Activated naive CD4-positive, alpha-beta T cell treated with anti-CD3 and anti-CD28 coated beads, Interleukin-2, amount 10 ng/mL, durations not matched to agents 7 days and 5 days (primary cell): ENCODE results near the gene RABGAP1.

Source experiments
- CTCF ChIA-PET: fragments of 350-600 bp; sonication (Branson Sonifier 250); formaldehyde crosslinking; loops from one replicate; lab custom pipeline; 2021; ENCODE audit warnings: antibody characterized with exemption; lab: Charles Lee
- DNase-seq: peaks from one replicate; pipeline ENCODE4 v3.0.0-alpha.2; 2020
- H3K27ac Mint-ChIP-seq: one replicate; pipeline ENCODE4 v1.8.0; 2021; ENCODE audit warnings: mild to moderate bottlenecking, moderate library complexity, mixed read lengths
- H3K27me3 Mint-ChIP-seq: one replicate; pipeline ENCODE4 v1.8.0; 2021; ENCODE audit warnings: mild to moderate bottlenecking, mixed read lengths
- H3K36me3 Mint-ChIP-seq: one replicate; pipeline ENCODE4 v1.8.0; 2021; ENCODE audit warnings: mixed read lengths
- H3K4me1 Mint-ChIP-seq: one replicate; pipeline ENCODE4 v1.8.0; 2021; ENCODE audit warnings: mixed read lengths
- H3K4me3 Mint-ChIP-seq: one replicate; pipeline ENCODE4 v1.8.0; 2021; ENCODE audit warnings: mild to moderate bottlenecking, moderate library complexity, mixed read lengths
- H3K9me3 Mint-ChIP-seq: one replicate; pipeline ENCODE4 v1.8.0; 2021; ENCODE audit warnings: mixed read lengths

Gene RABGAP1

GRCh38 chr9:123080444-123080843, 139.6 kb downstream of the RABGAP1 start:
- no peak for DNase-seq
- Mint-ChIP-seq H3K36me3 (peaks cover 15% of the 10 kb centered on the region), H3K27me3 (no peaks in the 10 kb centered on the region), H3K4me3 (no peak overlapping the region), H3K27ac (no peak overlapping the region), H3K9me3 (no peaks in the 10 kb centered on the region), H3K4me1 (no peaks in the 10 kb centered on the region)
- CTCF ChIA-PET: interaction anchor here (0.9 to 4.7 kb wide), 7 partner anchors 11 to 307 kb away, joined by 3 to 48 read pairs (median 3); no protein-coding TSS in a partner anchor

DNA sequence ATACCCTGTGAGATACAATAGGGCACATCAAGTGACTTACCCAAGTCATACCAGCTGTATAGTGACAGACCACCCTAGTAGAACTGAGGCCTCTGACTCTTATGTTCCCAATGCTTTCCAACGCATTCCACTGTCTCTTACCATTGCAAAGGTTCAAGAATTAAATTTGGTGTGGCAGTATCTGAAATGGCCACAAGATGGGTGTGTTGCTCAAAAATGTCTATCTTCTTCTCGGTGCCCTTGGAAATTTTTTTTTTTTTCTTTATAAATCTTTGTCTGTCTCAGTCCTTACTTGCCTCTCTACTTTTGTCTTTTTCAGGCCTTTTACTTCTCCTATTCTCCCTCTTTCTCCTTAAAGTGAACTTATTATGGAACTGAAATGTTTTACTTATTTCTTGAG, 141.0 kb downstream of the RABGAP1 start:
- H3K27ac Mint-ChIP-seq: no peak overlapping the region
- no peaks in the 10 kb centered on the region for H3K9me3 Mint-ChIP-seq
- CTCF ChIA-PET: interaction anchor here (0.8 to 4.7 kb wide), 6 partner anchors 12 to 304 kb away, joined by 3 to 48 read pairs (median 6); no protein-coding TSS in a partner anchor
- no peaks in the 10 kb centered on the region for H3K27me3 Mint-ChIP-seq
- DNase-seq: peak; percentile 43
- H3K4me1 Mint-ChIP-seq: no peaks in the 10 kb centered on the region
- no peak overlapping the region for H3K4me3 Mint-ChIP-seq
- peaks cover 18% of the 10 kb centered on the region for H3K36me3 Mint-ChIP-seq

GRCh38 chr9:123083680-123084079, 142.9 kb downstream of the RABGAP1 start:
- Mint-ChIP-seq H3K4me1 (no peaks in the 10 kb centered on the region), H3K9me3 (no peaks in the 10 kb centered on the region), H3K4me3 (no peak overlapping the region), H3K36me3 (peaks cover 16% of the 10 kb centered on the region), H3K27me3 (no peaks in the 10 kb centered on the region), H3K27ac (no peak overlapping the region)
- CTCF ChIA-PET: interaction anchor here (1.0 to 4.7 kb wide), 3 partner anchors 218 to 266 kb away, joined by 3 to 48 read pairs (median 9); no protein-coding TSS in a partner anchor
- DNase-seq: no peak

- Mint-ChIP-seq H3K9me3 (no peaks in the 10 kb centered on the region), H3K27ac (no peak overlapping the region), H3K36me3 (peaks cover 15% of the 10 kb centered on the region), H3K4me1 (no peaks in the 10 kb centered on the region), H3K27me3 (no peaks in the 10 kb centered on the region), H3K4me3 (no peak overlapping the region)
- DNase-seq: no peak
- CTCF ChIA-PET: interaction anchor here (1.0 to 1.2 kb wide), 2 partner anchors 217 to 265 kb away, joined by 3 to 9 read pairs; no protein-coding TSS in a partner anchor
Observed at GRCh38 chr9:123084256-123084655, 143.4 kb downstream of the RABGAP1 start.

- CTCF ChIA-PET: no interaction called here
- Mint-ChIP-seq H3K4me1 (no peaks in the 10 kb centered on the region), H3K27ac (no peak overlapping the region), H3K36me3 (peaks cover 20% of the 10 kb centered on the region), H3K27me3 (no peaks in the 10 kb centered on the region), H3K9me3 (no peaks in the 10 kb centered on the region), H3K4me3 (no peak overlapping the region)
- no peak for DNase-seq
Observed at GRCh38 chr9:123085916-123086315, 145.1 kb downstream of the RABGAP1 start.

DNA sequence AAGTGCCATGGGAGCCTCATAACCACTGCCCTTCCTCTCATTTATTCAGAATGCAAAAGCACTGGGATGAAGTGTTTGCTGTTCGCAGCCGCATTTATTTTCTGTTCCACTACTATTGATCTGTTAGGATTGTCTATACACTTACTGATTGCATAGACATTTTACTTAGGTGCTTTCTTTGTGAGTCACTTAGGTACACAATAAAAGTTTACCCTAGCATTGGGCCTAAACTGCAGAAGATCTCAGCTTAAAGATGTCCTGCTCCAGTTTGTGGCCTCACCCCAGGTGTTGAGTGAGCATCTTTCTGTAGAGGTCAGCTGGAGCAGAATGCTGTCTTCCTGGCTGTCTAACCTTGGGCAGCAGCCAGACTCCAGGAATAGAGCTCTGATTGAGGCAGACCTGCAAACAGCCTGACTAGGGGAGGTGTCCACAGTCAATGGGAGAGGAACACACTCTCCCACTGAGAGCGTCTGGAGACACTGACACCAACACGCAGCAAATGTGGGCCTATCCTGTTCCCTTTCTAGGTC, 146.6 kb downstream of the RABGAP1 start:
- no peak for DNase-seq
- Mint-ChIP-seq H3K27me3 (no peaks in the 10 kb centered on the region), H3K27ac (no peak overlapping the region), H3K36me3 (peaks cover 24% of the 10 kb centered on the region), H3K9me3 (no peaks in the 10 kb centered on the region), H3K4me3 (no peak overlapping the region), H3K4me1 (no peaks in the 10 kb centered on the region)
- CTCF ChIA-PET: interaction anchor here (1.1 kb wide), 1 partner anchor 262 kb away, joined by 3 read pairs; no protein-coding TSS in a partner anchor

DNA sequence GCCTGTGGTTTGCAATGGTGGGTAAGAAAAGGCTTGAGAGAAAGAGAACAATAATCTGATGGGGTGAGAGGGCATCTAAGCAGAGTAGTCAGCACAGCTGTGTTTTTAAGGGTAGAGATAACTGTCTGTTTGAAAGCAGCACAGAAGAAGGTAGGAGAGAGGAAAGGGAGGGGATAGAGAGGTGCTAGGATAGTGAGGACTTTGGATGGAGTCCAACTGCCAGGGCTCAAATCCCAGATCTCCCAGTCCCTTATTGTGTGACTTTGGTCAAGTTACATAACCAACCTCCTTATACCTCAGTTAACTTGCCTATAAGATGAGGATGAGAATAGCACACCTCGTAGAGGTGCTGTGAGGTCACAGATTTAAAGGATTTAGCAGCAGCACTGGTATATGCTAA, 148.2 kb downstream of the RABGAP1 start:
- Mint-ChIP-seq H3K4me3 (no peak overlapping the region), H3K27me3 (no peaks in the 10 kb centered on the region), H3K9me3 (no peaks in the 10 kb centered on the region), H3K36me3 (peaks cover 32% of the 10 kb centered on the region), H3K4me1 (no peaks in the 10 kb centered on the region), H3K27ac (no peak overlapping the region)
- CTCF ChIA-PET: interaction anchor here (1.8 kb wide), 1 partner anchor 261 kb away, joined by 4 read pairs; no protein-coding TSS in a partner anchor
- no peak for DNase-seq

- Mint-ChIP-seq H3K36me3 (peaks cover 32% of the 10 kb centered on the region), H3K4me3 (no peak overlapping the region), H3K9me3 (no peaks in the 10 kb centered on the region), H3K27me3 (no peaks in the 10 kb centered on the region), H3K4me1 (no peaks in the 10 kb centered on the region), H3K27ac (no peak overlapping the region)
- CTCF ChIA-PET: interaction anchor here (0.6 to 1.8 kb wide), 3 partner anchors 13 to 260 kb away, joined by 3 to 4 read pairs (median 3); no protein-coding TSS in a partner anchor
- no peak for DNase-seq
Observed at GRCh38 chr9:123089790-123090189, 149.0 kb downstream of the RABGAP1 start.

DNA sequence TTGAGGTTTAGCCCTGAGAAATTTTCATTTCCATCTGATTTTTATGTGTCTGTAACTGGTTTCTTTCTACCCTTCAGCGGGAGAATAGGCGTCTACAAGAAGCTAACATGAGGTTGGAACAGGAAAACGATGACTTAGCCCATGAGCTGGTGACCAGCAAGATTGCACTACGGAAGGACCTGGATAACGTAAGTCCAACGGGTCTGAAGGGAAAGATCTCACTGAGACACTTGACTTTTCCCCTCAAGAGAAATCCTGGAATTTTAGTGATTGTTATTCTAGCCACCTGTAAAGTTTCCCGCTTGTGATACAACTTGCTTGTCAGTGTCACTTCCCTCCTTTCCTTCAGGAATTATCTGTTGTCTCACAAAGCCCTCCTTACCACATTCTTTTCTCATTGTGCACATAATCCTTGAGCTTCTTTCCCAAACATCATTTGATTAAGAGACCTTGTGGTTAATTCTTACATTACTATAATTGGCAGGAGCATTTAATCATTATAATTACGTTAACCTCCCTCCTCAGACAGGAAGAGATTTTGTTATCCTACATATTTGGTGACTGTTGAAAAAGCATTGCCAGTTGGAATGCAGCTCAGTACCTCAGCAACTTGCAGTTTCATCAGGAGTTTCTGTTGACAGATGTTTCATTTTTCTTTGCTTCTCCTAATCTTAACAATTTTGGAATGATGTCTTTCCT, 149.5 kb downstream of the RABGAP1 start:
- no peak overlapping the region for H3K4me3 Mint-ChIP-seq
- H3K27me3 Mint-ChIP-seq: no peaks in the 10 kb centered on the region
- H3K9me3 Mint-ChIP-seq: no peaks in the 10 kb centered on the region
- no peak overlapping the region for H3K27ac Mint-ChIP-seq
- H3K4me1 Mint-ChIP-seq: no peaks in the 10 kb centered on the region
- no peak for DNase-seq
- CTCF ChIA-PET: interaction anchor here (0.6 to 1.8 kb wide), 4 partner anchors 12 to 260 kb away, joined by 3 to 4 read pairs (median 3); no protein-coding TSS in a partner anchor
- H3K36me3 Mint-ChIP-seq: peaks cover 28% of the 10 kb centered on the region

GRCh38 chr9:123090956-123091355, 150.1 kb downstream of the RABGAP1 start:
- CTCF ChIA-PET: interaction anchor here (1.0 to 1.2 kb wide), 2 partner anchors 13 to 259 kb away, joined by 3 read pairs; no protein-coding TSS in a partner anchor
- peaks cover 30% of the 10 kb centered on the region for H3K36me3 Mint-ChIP-seq
- DNase-seq: no peak

GRCh38 chr9:123091459-123091858, 150.6 kb downstream of the RABGAP1 start:
- DNase-seq: no peak

More at GRCh38 chr9:123090956-123091355, 150.1 kb downstream of the RABGAP1 start:
- Mint-ChIP-seq H3K9me3 (no peaks in the 10 kb centered on the region), H3K4me1 (no peaks in the 10 kb centered on the region), H3K27me3 (no peaks in the 10 kb centered on the region), H3K4me3 (no peak overlapping the region), H3K27ac (no peak overlapping the region)

GRCh38 chr9:123093141-123093540, 152.3 kb downstream of the RABGAP1 start:
- CTCF ChIA-PET: interaction anchor here (1.3 to 2.2 kb wide), 4 partner anchors 10 to 257 kb away, joined by 3 to 9 read pairs (median 4); no protein-coding TSS in a partner anchor
- Mint-ChIP-seq H3K9me3 (no peaks in the 10 kb centered on the region), H3K4me1 (no peaks in the 10 kb centered on the region), H3K4me3 (no peak overlapping the region), H3K27me3 (no peaks in the 10 kb centered on the region), H3K36me3 (peaks cover 37% of the 10 kb centered on the region), H3K27ac (no peak overlapping the region)
- no peak for DNase-seq

More at GRCh38 chr9:123091459-123091858, 150.6 kb downstream of the RABGAP1 start:
- Mint-ChIP-seq H3K4me3 (no peak overlapping the region), H3K27me3 (no peaks in the 10 kb centered on the region), H3K27ac (no peak overlapping the region), H3K4me1 (no peaks in the 10 kb centered on the region), H3K9me3 (no peaks in the 10 kb centered on the region), H3K36me3 (peaks cover 31% of the 10 kb centered on the region)
- CTCF ChIA-PET: interaction anchor here (0.9 to 1.2 kb wide), 4 partner anchors 9 to 259 kb away, joined by 3 to 5 read pairs (median 3); no protein-coding TSS in a partner anchor

DNA sequence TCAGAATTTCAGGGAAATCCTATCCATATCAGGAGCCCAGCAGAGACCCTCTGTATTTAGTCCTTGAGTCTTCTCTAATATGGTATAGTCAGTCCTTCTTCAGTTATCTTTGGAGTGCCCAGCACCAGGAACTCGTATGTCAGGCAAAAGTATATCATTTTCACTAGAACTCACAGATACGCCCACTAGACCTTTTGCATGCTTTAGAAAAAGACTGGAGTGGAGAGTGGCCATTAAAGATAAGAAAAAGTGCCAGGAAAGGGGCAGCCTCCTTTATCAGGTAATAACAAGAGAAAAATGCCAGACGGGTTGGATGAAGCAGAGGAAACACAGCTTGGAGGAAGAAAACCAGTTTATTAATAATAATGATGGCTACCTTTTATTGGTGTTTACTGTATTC, 156.2 kb downstream of the RABGAP1 start:
- Mint-ChIP-seq H3K4me1 (no peaks in the 10 kb centered on the region), H3K27me3 (no peaks in the 10 kb centered on the region), H3K4me3 (no peak overlapping the region), H3K36me3 (peaks cover 39% of the 10 kb centered on the region), H3K27ac (no peak overlapping the region), H3K9me3 (no peaks in the 10 kb centered on the region)
- no peak for DNase-seq
- CTCF ChIA-PET: no interaction called here

DNA sequence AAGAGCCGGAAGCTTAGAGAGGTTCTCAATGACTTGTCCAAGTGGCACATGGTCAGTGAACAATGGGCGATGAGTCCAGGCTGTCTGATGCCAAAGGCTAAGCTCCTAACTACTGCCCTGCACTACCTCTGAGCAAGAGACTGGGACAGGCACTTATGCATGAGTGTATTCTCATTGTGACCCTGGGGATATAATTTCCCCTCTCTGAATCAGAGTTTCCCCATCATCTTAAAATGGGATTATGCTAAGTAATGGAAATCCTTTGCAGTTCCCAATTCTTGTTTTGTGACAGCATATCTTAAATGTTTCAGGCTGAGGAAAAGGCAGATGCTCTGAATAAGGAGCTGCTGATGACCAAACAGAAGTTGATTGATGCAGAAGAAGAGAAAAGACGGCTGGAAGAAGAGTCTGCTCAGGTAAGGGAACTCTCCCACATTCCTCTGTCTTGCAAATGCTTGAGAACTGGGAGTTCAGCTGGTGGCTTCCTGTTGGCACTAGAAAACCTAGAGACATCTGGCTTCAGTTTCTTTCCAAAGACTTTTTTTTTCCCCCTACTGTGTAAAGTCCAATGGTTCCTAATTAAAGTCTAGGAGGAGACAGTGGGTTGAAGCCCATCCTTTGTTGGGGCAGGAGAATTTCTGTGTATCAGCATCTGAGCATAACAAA, 156.7 kb downstream of the RABGAP1 start:
- Mint-ChIP-seq H3K27ac (no peak overlapping the region), H3K27me3 (no peaks in the 10 kb centered on the region), H3K4me3 (no peak overlapping the region), H3K9me3 (no peaks in the 10 kb centered on the region), H3K36me3 (peaks cover 37% of the 10 kb centered on the region), H3K4me1 (no peaks in the 10 kb centered on the region)
- CTCF ChIA-PET: no interaction called here
- no peak for DNase-seq
